Endothelial cell (in vitro differentiated cells): ENCODE measurements around the gene ADCY3. TPM values are rescaled to one million over a fixed set of nuclear protein-coding genes. Genes with fewer than 3 reads are reported as not detected.

Experiments
- DNase-seq: peaks from one replicate; pipeline ENCODE4 v3.0.0; 2021; ENCODE audit warnings: low spot score
- H3K27ac Mint-ChIP-seq: one replicate; pipeline ENCODE4 v1.8.0; 2021; ENCODE audit warnings: mixed read lengths, inconsistent platforms; ENCODE audit not compliant: unreplicated experiment
- H3K27me3 Mint-ChIP-seq: one replicate; pipeline ENCODE4 v1.8.0; 2021; ENCODE audit warnings: mild to moderate bottlenecking, moderate library complexity, mixed read lengths, inconsistent platforms; ENCODE audit not compliant: unreplicated experiment
- H3K36me3 Mint-ChIP-seq: one replicate; pipeline ENCODE4 v1.8.0; 2021; ENCODE audit warnings: mild to moderate bottlenecking, low read depth, mixed read lengths, inconsistent platforms; ENCODE audit not compliant: unreplicated experiment
- H3K4me1 Mint-ChIP-seq: one replicate; pipeline ENCODE4 v1.8.0; 2021; ENCODE audit warnings: mild to moderate bottlenecking, mixed read lengths, inconsistent platforms; ENCODE audit not compliant: unreplicated experiment
- H3K4me3 Mint-ChIP-seq: one replicate; pipeline ENCODE4 v1.8.0; 2021; ENCODE audit warnings: mild to moderate bottlenecking, mixed read lengths, inconsistent platforms; ENCODE audit not compliant: unreplicated experiment
- H3K9me3 Mint-ChIP-seq: one replicate; pipeline ENCODE4 v1.8.0; 2021; ENCODE audit warnings: mixed read lengths, inconsistent platforms; ENCODE audit not compliant: unreplicated experiment
- total RNA-seq: library from RNA; stranded (reverse); fragmentation: NEBNext Ultra II Directional; extraction: Animal tissue kit (Norgen Biotek cat#: 25700); gene quantifications from one replicate; pipeline ENCODE4 v1.2.1, GENCODE V29; 2021; ENCODE audit not compliant: unreplicated experiment
- TF ChIP-seq, protein P1 (sequence below): fragments of 200-600 bp; sonication (generic); IDR thresholded peaks from one replicate; pipeline ENCODE4 v1.5.0; 2021; ENCODE audit warnings: antibody characterized with exemption; ENCODE audit not compliant: unreplicated experiment

The ADCY3 gene
- total RNA-seq, 1 donor from 2014 or later: 88.0 TPM

DNA sequence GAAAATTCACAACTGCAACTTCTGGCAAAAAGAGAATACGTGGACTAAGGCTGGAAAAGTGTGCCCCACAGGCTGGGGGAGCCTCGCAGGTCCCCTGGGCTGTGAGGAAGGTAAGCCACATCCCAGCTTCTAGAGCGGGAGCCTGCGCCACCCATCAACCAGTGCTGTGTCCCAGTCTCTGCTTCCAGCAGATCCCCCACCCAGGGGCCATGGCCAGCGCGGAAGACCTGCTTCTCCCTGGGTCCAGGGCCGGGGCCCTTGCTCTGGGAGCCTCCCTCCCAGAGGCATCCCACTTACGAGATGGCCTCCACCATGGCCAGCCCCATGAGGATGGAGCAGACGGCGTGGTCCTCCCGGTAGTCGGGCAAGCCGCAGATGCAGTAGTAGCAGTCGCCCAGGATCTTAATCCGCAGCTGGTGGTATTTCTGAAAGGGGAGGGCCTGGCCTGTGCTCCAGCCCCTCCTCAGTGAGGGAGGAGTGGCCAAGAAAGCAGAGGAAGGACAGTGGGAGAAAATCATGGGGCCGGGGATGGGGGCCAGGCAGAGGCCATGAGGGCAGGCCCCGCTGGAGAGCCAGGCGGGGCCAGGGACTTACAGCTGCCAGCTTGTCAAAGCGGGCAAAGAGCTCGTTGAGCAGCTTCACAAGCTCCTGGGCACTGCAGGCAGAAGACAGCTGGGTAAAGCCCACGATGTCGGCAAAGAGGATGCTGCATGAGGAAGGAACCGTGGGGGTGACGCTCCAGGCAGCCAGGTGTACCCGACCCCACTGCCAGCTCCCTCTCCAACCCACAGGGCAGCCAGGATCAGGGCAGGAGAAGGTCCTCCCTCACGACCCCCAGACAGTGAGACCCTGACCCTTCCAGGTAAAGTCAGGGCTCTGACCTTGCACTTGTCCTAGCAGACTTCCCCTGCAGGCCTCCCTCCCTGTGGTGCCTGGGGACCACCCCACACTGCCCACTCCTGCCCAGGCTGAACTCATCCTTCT lies 78.8 kb downstream of the ADCY3 start:
- Mint-ChIP-seq H3K27ac (no peak overlapping the region), H3K9me3 (no peaks in the 10 kb centered on the region), H3K36me3 (peaks cover 32% of the 10 kb centered on the region), H3K4me3 (no peak overlapping the region), H3K4me1 (peaks cover 14% of the 10 kb centered on the region), H3K27me3 (peaks cover 18% of the 10 kb centered on the region)
- DNase-seq: no peak
- TF ChIP-seq, protein P1, sequence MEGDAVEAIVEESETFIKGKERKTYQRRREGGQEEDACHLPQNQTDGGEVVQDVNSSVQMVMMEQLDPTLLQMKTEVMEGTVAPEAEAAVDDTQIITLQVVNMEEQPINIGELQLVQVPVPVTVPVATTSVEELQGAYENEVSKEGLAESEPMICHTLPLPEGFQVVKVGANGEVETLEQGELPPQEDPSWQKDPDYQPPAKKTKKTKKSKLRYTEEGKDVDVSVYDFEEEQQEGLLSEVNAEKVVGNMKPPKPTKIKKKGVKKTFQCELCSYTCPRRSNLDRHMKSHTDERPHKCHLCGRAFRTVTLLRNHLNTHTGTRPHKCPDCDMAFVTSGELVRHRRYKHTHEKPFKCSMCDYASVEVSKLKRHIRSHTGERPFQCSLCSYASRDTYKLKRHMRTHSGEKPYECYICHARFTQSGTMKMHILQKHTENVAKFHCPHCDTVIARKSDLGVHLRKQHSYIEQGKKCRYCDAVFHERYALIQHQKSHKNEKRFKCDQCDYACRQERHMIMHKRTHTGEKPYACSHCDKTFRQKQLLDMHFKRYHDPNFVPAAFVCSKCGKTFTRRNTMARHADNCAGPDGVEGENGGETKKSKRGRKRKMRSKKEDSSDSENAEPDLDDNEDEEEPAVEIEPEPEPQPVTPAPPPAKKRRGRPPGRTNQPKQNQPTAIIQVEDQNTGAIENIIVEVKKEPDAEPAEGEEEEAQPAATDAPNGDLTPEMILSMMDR: no peak

DNA sequence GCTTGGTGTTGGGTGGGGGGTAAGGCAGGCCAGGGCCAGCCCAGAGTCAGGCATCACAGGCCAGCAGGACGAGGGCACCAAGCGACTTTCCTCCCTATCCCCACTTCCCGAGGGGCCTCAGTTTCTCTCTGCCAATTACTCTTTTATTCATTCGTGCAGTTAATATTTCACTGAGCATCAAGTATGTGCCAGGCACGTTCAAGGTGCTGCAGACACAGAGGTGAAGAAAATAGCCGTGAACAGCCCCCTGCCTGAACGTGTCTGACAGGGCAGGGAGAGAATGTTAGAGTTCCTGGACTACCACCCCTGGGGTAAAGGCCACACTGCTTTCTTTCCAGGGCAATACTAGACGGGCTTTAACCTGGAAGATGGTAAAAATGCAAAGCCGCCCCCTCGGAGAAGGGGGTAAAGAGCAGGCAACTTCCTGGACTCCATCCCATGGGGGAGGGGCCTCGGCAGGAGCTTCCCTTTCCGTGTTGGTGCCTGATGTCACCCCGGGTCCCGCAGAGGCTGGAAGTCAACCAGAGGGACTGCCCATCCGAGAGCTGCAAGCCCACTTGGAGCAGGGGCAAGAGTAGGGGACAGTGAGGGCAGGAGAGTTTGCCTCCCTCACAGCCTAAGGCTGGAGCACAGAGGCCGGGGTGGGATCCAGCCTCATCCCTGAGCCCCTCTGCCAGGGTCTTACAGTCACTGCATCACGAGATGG lies 79.7 kb downstream of the ADCY3 start:
- Mint-ChIP-seq H3K36me3 (peaks cover 37% of the 10 kb centered on the region), H3K4me1 (peaks cover 13% of the 10 kb centered on the region), H3K9me3 (no peaks in the 10 kb centered on the region), H3K27me3 (peaks cover 18% of the 10 kb centered on the region), H3K4me3 (no peak overlapping the region), H3K27ac (peak overlapping the region; percentile 64)
- peak; percentile 38 for DNase-seq
- TF ChIP-seq, protein P1: no peak

DNA sequence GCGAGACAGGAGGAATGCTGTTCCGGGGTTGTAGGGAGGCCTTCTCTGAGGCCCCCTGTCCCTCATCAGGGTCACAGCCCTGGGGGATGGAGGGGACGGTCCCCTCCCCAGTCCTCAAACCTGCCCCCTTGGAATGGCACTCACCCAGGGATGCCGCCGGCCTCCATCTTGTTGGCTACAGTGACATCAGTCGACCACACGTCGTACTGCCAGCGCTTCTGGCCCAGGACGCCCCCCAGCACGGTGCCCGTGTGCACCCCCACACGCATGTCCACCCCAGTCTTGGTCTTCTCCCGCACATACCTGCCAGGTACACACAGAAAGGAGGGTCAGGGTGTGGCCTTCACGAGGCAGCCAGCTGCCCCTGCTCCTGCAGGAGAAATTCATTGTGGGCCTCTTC lies 80.3 kb downstream of the ADCY3 start:
- DNase-seq: no peak
- H3K27ac Mint-ChIP-seq: peak overlapping the region; percentile 64
- peaks cover 35% of the 10 kb centered on the region for H3K36me3 Mint-ChIP-seq
- H3K4me3 Mint-ChIP-seq: no peak overlapping the region
- H3K27me3 Mint-ChIP-seq: peaks cover 15% of the 10 kb centered on the region
- H3K9me3 Mint-ChIP-seq: no peaks in the 10 kb centered on the region
- TF ChIP-seq, protein P1: no peak
- H3K4me1 Mint-ChIP-seq: peaks cover 7% of the 10 kb centered on the region

DNA sequence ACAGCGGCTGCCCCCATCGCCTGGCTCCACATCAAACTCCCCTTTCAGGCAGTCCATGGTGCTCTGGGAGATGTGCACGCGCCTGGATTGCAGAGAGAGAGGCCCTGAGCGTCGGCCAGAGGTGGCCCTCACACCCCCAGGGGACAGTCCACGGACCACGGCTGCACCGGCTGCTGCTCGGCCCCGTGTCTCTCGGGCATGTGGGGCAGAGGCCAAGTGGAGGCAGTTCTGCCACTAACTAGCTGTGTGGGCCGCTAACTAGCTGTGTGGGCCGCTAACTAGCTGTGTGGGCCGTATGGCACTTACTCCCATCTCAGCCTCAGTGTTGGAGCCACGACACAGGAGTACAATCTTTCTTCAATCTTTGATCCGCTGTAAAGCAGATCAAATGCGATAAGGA lies 81.5 kb downstream of the ADCY3 start:
- Mint-ChIP-seq H3K4me1 (peaks cover 7% of the 10 kb centered on the region), H3K27ac (no peak overlapping the region), H3K27me3 (peaks cover 14% of the 10 kb centered on the region), H3K36me3 (peaks cover 32% of the 10 kb centered on the region), H3K9me3 (no peaks in the 10 kb centered on the region), H3K4me3 (no peak overlapping the region)
- TF ChIP-seq, protein P1: no peak
- DNase-seq: no peak
